Measurements from ENCODE around the gene TBCEL.

The TBCEL gene

GRCh38 chr11:120995184-120995583 lies 28.7 kb upstream of the TBCEL start:
- no peak for ATAC-seq (ENCODE audit: insufficient read depth, low read depth)

GRCh38 chr11:120996973-120997372 lies 26.9 kb upstream of the TBCEL start:
- no peak overlapping the region for H3K4me2 ChIP-seq (ENCODE audit: insufficient read depth, low read length)
- no peak overlapping the region for H2AFZ ChIP-seq (ENCODE audit: low read depth, low read length)
- no peaks in the 10 kb centered on the region for H3K79me2 ChIP-seq (ENCODE audit: insufficient read depth, low read length)
- H3K4me3 ChIP-seq (ENCODE audit: low read depth in 1 of 2, low read length in 2 of 2) = no peak overlapping the region
- no peaks in the 10 kb centered on the region for H3K9me3 ChIP-seq (ENCODE audit: insufficient read depth, low read length, severe bottlenecking)
- H3K9ac ChIP-seq (ENCODE audit: low read depth, low read length) = no peak overlapping the region
- peaks cover 23% of the 10 kb centered on the region for H3K27me3 ChIP-seq (ENCODE audit: insufficient read depth, low read length, poor library complexity)
- TF ChIP-seq CTCF (IDR thresholded peaks at IDR 0.05; ENCODE audit: borderline replicate concordance, extremely low read depth, low read length, poor library complexity, severe bottlenecking) (no peak), EZH2 (IDR thresholded peaks at IDR 0.05; ENCODE audit: borderline replicate concordance, low read depth, low read length, severe bottlenecking) (no peak)
- no peaks in the 10 kb centered on the region for H3K4me1 ChIP-seq (ENCODE audit: insufficient read depth, low read length)
- H3K27ac ChIP-seq (ENCODE audit: low read length) = no peak overlapping the region
- H4K20me1 ChIP-seq (ENCODE audit: insufficient read depth, low read length) = no peaks in the 10 kb centered on the region
- ATAC-seq (ENCODE audit: insufficient read depth, low read depth) (no peak), DNase-seq (no peak)
- no peaks in the 10 kb centered on the region for H3K36me3 ChIP-seq (ENCODE audit: insufficient read depth, low read length)

More at GRCh38 chr11:120995184-120995583, 28.7 kb upstream of the TBCEL start:
- H3K9ac ChIP-seq (ENCODE audit: low read depth, low read length) = no peak overlapping the region
- TF ChIP-seq CTCF (IDR thresholded peaks at IDR 0.05; ENCODE audit: borderline replicate concordance, extremely low read depth, low read length, poor library complexity, severe bottlenecking) = no peak
- H3K4me3 ChIP-seq (ENCODE audit: low read depth in 1 of 2, low read length in 2 of 2) = no peak overlapping the region
- no peaks in the 10 kb centered on the region for H3K79me2 ChIP-seq (ENCODE audit: insufficient read depth, low read length)
- no peaks in the 10 kb centered on the region for H3K4me1 ChIP-seq (ENCODE audit: insufficient read depth, low read length)
- H2AFZ ChIP-seq (ENCODE audit: low read depth, low read length) = no peak overlapping the region
- no peak overlapping the region for H3K4me2 ChIP-seq (ENCODE audit: insufficient read depth, low read length)
- H3K9me3 ChIP-seq (ENCODE audit: insufficient read depth, low read length, severe bottlenecking) = no peaks in the 10 kb centered on the region
- no peak for DNase-seq
- peaks cover 31% of the 10 kb centered on the region for H3K27me3 ChIP-seq (ENCODE audit: insufficient read depth, low read length, poor library complexity)
- H3K27ac ChIP-seq (ENCODE audit: low read length) = no peak overlapping the region
- no peaks in the 10 kb centered on the region for H4K20me1 ChIP-seq (ENCODE audit: insufficient read depth, low read length)
- H3K36me3 ChIP-seq (ENCODE audit: insufficient read depth, low read length) = no peaks in the 10 kb centered on the region

- Histone ChIP-seq H3K4me1 (ENCODE audit: insufficient read depth, low read length) (no peaks in the 10 kb centered on the region), H3K9ac (ENCODE audit: low read depth, low read length) (no peak overlapping the region), H2AFZ (ENCODE audit: low read depth, low read length) (no peak overlapping the region), H3K4me2 (ENCODE audit: insufficient read depth, low read length) (no peak overlapping the region), H4K20me1 (ENCODE audit: insufficient read depth, low read length) (no peaks in the 10 kb centered on the region), H3K79me2 (ENCODE audit: insufficient read depth, low read length) (no peaks in the 10 kb centered on the region), H3K27me3 (ENCODE audit: insufficient read depth, low read length, poor library complexity) (peaks cover 19% of the 10 kb centered on the region), H3K4me3 (ENCODE audit: low read depth in 1 of 2, low read length in 2 of 2) (no peak overlapping the region), H3K36me3 (ENCODE audit: insufficient read depth, low read length) (no peaks in the 10 kb centered on the region), H3K9me3 (ENCODE audit: insufficient read depth, low read length, severe bottlenecking) (no peaks in the 10 kb centered on the region), H3K27ac (ENCODE audit: low read length) (no peak overlapping the region)
- TF ChIP-seq EZH2 (IDR thresholded peaks at IDR 0.05; ENCODE audit: borderline replicate concordance, low read depth, low read length, severe bottlenecking) = no peak
- no peak for TF ChIP-seq CTCF (IDR thresholded peaks at IDR 0.05; ENCODE audit: borderline replicate concordance, extremely low read depth, low read length, poor library complexity, severe bottlenecking)
- DNase-seq (no peak), ATAC-seq (ENCODE audit: insufficient read depth, low read depth) (no peak)
These were observed 25.3 kb upstream of the TBCEL start for GRCh38 chr11:120998581-120998980.
